Measurements from ENCODE around the gene ATXN2. TPM values are rescaled to one million over a fixed set of nuclear protein-coding genes. Genes with fewer than 3 reads are reported as not detected.

The ATXN2 gene
- total and polyA plus RNA-seq, 4 donors = 11.5 to 33.1 (median 22.1) TPM

GRCh38 chr12:111428081-111428727 lies 170.9 kb downstream of the ATXN2 start:
- Histone ChIP-seq H3K9ac (ENCODE audit: low read depth in 1 of 2, low read length in 2 of 2) (peak overlapping the region in 1 of 2 donors; percentile 18), H3K4me3 (ENCODE audit: low read depth in 1 of 3, low read length in 3 of 3) (no peak overlapping the region), H3K27ac (ENCODE audit: low read depth in 1 of 2, low read length in 2 of 2) (peak overlapping the region; percentile 92 to 94), H3K9me3 (ENCODE audit: control insufficient read depth in 4 of 4, low read length in 3 of 4) (no peaks in the 10 kb centered on the region), H3K27me3 (ENCODE audit: control insufficient read depth in 4 of 4, insufficient read depth in 4 of 4, low read length in 3 of 4) (no peaks in the 10 kb centered on the region), H3K36me3 (ENCODE audit: control insufficient read depth in 4 of 4, insufficient read depth in 3 of 4, low read depth in 1 of 4, low read length in 3 of 4) (no peaks in the 10 kb centered on the region), H3K4me1 (ENCODE audit: control insufficient read depth in 4 of 4, insufficient read depth in 4 of 4, low read length in 3 of 4) (peaks cover 29 to 65% (median 50%) of the 10 kb centered on the region in 4 donors)
- TF ChIP-seq YY1 (IDR thresholded peaks at IDR 0.05) (no peak), GABPA (IDR thresholded peaks at IDR 0.05 in 1 of 2, conservative IDR thresholded peaks at IDR 0.05 in 1 of 2) (no peak)
- no peak for DNase-seq (ENCODE audit: low spot score)
- WGBS = 83% methylated on average over 9 of the region's 9 CpGs

- no peaks in the 10 kb centered on the region for H3K36me3 ChIP-seq (ENCODE audit: control insufficient read depth in 4 of 4, insufficient read depth in 3 of 4, low read depth in 1 of 4, low read length in 3 of 4)
- no peak for DNase-seq (ENCODE audit: low spot score)
- TF ChIP-seq NR2F2 (IDR thresholded peaks at IDR 0.05) (no peak), TAF1 (conservative IDR thresholded peaks at IDR 0.05) (no peak), RAD21 (IDR thresholded peaks at IDR 0.05) (no peak), MAX (IDR thresholded peaks at IDR 0.05) (no peak), FOXA1 (IDR thresholded peaks at IDR 0.05) (no peak), SP1 (IDR thresholded peaks at IDR 0.05) (no peak), HNF4A (conservative IDR thresholded peaks at IDR 0.05) (no peak), EGR1 (IDR thresholded peaks at IDR 0.05; ENCODE audit: low read depth in 2 of 2) (no peak), RXRA (IDR thresholded peaks at IDR 0.05) (no peak)
- TF ChIP-seq, protein P1, sequence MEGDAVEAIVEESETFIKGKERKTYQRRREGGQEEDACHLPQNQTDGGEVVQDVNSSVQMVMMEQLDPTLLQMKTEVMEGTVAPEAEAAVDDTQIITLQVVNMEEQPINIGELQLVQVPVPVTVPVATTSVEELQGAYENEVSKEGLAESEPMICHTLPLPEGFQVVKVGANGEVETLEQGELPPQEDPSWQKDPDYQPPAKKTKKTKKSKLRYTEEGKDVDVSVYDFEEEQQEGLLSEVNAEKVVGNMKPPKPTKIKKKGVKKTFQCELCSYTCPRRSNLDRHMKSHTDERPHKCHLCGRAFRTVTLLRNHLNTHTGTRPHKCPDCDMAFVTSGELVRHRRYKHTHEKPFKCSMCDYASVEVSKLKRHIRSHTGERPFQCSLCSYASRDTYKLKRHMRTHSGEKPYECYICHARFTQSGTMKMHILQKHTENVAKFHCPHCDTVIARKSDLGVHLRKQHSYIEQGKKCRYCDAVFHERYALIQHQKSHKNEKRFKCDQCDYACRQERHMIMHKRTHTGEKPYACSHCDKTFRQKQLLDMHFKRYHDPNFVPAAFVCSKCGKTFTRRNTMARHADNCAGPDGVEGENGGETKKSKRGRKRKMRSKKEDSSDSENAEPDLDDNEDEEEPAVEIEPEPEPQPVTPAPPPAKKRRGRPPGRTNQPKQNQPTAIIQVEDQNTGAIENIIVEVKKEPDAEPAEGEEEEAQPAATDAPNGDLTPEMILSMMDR (IDR thresholded peaks at IDR 0.05; ENCODE audit: low read depth, low read length, missing input control) = no peak
- peak overlapping the region in 1 of 2 donors; percentile 12 for H3K9ac ChIP-seq (ENCODE audit: low read depth in 1 of 2, low read length in 2 of 2)
- H3K27me3 ChIP-seq (ENCODE audit: control insufficient read depth in 4 of 4, insufficient read depth in 4 of 4, low read length in 3 of 4) = no peaks in the 10 kb centered on the region
- H3K4me1 ChIP-seq (ENCODE audit: control insufficient read depth in 4 of 4, insufficient read depth in 4 of 4, low read length in 3 of 4) = peaks cover 29 to 65% (median 46%) of the 10 kb centered on the region in 4 donors
- no peaks in the 10 kb centered on the region for H3K9me3 ChIP-seq (ENCODE audit: control insufficient read depth in 4 of 4, low read length in 3 of 4)
- WGBS = 95% methylated on average over 7 of the region's 7 CpGs
- peak overlapping the region; percentile 92 to 94 for H3K27ac ChIP-seq (ENCODE audit: low read depth in 1 of 2, low read length in 2 of 2)
- H3K4me3 ChIP-seq (ENCODE audit: low read depth in 1 of 3, low read length in 3 of 3) = no peak overlapping the region
Measured at GRCh38 chr12:111427417-111428074, 171.6 kb downstream of the ATXN2 start.

- H3K9me3 ChIP-seq (ENCODE audit: control insufficient read depth in 4 of 4, low read length in 3 of 4) = no peaks in the 10 kb centered on the region
- 83% methylated on average over 11 of the region's 11 CpGs for WGBS
- no peaks in the 10 kb centered on the region for H3K27me3 ChIP-seq (ENCODE audit: control insufficient read depth in 4 of 4, insufficient read depth in 4 of 4, low read length in 3 of 4)
- no peaks in the 10 kb centered on the region for H3K36me3 ChIP-seq (ENCODE audit: control insufficient read depth in 4 of 4, insufficient read depth in 3 of 4, low read depth in 1 of 4, low read length in 3 of 4)
- H3K9ac ChIP-seq (ENCODE audit: low read depth in 1 of 2, low read length in 2 of 2) = no peak overlapping the region
- no peak overlapping the region for H3K4me3 ChIP-seq (ENCODE audit: low read depth in 1 of 3, low read length in 3 of 3)
- DNase-seq (ENCODE audit: low spot score) = no peak
- peaks cover 26 to 60% (median 46%) of the 10 kb centered on the region in 4 donors for H3K4me1 ChIP-seq (ENCODE audit: control insufficient read depth in 4 of 4, insufficient read depth in 4 of 4, low read length in 3 of 4)
- peak overlapping the region; percentile 90 to 95 for H3K27ac ChIP-seq (ENCODE audit: low read depth in 1 of 2, low read length in 2 of 2)
- TF ChIP-seq MAX (IDR thresholded peaks at IDR 0.05) = no peak
- TF ChIP-seq FOXA2 (IDR thresholded peaks at IDR 0.05) = no peak
- TF ChIP-seq, protein P2, sequence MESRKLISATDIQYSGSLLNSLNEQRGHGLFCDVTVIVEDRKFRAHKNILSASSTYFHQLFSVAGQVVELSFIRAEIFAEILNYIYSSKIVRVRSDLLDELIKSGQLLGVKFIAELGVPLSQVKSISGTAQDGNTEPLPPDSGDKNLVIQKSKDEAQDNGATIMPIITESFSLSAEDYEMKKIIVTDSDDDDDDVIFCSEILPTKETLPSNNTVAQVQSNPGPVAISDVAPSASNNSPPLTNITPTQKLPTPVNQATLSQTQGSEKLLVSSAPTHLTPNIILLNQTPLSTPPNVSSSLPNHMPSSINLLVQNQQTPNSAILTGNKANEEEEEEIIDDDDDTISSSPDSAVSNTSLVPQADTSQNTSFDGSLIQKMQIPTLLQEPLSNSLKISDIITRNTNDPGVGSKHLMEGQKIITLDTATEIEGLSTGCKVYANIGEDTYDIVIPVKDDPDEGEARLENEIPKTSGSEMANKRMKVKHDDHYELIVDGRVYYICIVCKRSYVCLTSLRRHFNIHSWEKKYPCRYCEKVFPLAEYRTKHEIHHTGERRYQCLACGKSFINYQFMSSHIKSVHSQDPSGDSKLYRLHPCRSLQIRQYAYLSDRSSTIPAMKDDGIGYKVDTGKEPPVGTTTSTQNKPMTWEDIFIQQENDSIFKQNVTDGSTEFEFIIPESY (IDR thresholded peaks at IDR 0.05) = no peak
- TF ChIP-seq EGR1 (IDR thresholded peaks at IDR 0.05; ENCODE audit: low read depth in 2 of 2) = no peak
- TF ChIP-seq, protein P1 (IDR thresholded peaks at IDR 0.05; ENCODE audit: low read depth, low read length, missing input control) = no peak
- TF ChIP-seq TAF1 (conservative IDR thresholded peaks at IDR 0.05) = no peak
- no peak for TF ChIP-seq GABPA (IDR thresholded peaks at IDR 0.05 in 1 of 2, conservative IDR thresholded peaks at IDR 0.05 in 1 of 2)
- no peak for TF ChIP-seq ATF3 (IDR thresholded peaks at IDR 0.05)
- no peak for TF ChIP-seq RAD21 (IDR thresholded peaks at IDR 0.05)
- TF ChIP-seq YY1 (IDR thresholded peaks at IDR 0.05) = no peak
Measured at GRCh38 chr12:111426344-111427185, 172.6 kb downstream of the ATXN2 start.

Data from liver (tissue), 9 donors.